ENCODE measurements around the gene NLRP6.
"Not testable (repeated sequence)": the region's sequence is repeated elsewhere in the genome, so short reads cannot be mapped to it uniquely, and the experiment has no call there.

The NLRP6 gene

DNA sequence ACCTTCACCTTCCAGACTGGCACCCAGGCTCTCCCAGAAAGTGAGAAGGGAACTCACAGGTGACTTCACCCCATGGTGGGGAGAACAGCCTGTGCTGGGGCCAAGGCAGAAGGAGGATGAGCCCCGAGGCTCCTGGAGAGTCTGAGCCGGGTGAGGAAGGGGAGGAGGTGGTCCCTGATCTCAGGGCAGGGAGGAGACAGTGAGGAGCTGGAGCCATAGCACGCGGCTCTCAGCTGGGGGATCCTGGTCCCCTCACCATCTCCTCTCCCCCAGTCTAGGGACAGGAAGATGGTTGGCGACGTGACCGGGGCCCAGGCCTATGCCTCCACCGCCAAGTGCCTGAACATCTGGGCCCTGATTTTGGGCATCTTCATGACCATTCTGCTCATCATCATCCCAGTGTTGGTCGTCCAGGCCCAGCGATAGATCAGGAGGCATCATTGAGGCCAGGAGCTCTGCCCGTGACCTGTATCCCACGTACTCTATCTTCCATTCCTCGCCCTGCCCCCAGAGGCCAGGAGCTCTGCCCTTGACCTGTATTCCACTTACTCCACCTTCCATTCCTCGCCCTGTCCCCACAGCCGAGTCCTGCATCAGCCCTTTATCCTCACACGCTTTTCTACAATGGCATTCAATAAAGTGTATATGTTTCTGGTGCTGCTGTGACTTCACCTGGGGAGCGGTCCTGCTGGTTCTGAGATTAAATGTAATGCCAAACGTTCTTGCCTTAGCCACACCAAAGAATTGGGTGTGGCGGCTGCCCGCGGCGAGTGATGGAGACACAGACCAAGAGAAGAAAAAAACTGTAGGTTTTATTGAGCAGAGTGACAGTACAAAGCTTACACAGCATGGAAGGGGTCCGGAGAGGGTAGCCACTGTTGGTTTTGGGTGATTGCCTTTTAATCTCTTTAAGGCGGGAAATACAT lies 30.8 kb downstream of the NLRP6 start:
- DNase-seq (ENCODE audit: low read depth), result not testable (repeated sequence)

DNA sequence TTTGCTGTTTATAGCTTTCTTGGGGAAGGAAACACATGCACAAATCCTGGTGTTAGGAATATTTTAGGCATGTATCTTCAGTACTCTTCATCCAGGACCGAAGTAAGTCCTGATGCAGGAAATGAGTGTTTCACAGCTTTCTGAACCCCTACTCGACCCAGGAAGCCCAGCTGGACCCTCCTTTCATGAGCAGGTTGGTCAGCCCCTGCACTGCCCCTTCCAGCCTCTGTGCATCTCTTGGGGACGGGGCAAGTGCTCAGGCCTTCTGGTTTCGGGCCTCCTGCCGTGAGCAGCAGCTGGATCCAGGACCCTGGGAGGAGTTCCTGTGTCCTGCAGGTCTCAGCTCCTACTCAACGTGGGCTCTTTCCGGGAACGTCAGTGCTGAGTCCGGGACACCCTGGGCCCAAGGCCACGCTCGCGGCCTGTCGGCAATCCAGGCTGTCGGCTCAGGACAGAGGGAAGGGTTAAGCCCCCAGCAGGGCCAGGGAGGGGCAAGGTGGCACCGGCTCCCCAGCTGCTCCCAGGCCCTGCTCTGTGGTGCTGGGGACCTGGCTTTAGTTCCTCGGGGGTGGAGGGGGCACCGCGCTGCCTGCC lies 31.9 kb downstream of the NLRP6 start:
- DNase-seq (ENCODE audit: low read depth), result not testable (repeated sequence)

DNA sequence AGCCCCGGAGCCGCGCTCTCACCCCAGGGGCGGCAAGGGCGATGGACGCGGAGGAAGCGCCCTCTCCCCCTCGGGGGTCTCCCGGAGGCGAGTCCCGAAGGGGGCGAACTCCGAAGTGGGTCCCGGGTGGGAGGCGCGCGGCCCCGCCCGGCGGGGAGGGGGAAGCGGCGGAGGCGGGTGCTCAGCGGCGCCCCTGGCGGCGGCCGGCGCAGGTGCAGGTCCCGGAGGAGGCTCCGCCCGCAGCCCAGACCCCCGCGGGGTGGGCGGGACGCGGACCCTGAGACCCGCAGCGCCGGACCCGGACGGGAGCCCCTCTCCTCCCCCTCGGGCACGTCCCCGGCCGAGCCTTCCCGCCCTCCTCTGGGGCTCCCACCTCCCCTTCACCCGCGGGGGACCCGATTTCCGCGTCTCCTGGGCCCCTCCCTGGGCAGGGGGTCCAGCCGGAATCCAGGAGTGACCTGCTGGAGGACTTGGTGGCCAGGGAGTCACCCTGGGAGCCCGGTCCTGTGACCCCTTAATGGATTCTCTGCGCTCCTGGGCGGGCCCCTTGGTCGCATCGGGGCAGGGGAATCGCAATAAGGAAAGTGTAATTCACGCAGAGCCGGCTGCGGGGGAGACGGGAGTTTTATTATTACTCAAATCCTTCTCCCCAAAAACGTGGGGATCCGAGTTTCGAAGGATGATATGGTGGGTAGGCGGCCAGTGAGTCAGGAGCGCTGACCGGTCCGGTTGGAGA lies 33.0 kb downstream of the NLRP6 start:
- not testable (repeated sequence) for DNase-seq (ENCODE audit: low read depth)

- no peak for DNase-seq (ENCODE audit: low read depth)
These were observed 34.0 kb downstream of the NLRP6 start for GRCh38 chr11:312092-312816.

GRCh38 chr11:313304-313786 lies 35.1 kb downstream of the NLRP6 start:
- DNase-seq (ENCODE audit: low read depth), result no peak

GRCh38 chr11:313787-314553 lies 35.8 kb downstream of the NLRP6 start, which contains the start of gene IFITM1:
Gene IFITM1 (plus strand): TSS chr11:314040. CDS start chr11:314171, 131 bp downstream.
- DNase-seq (ENCODE audit: low read depth), result no peak

- DNase-seq (ENCODE audit: low read depth), result not testable (repeated sequence)
These were observed 36.3 kb downstream of the NLRP6 start for GRCh38 chr11:314554-314875.

DNA sequence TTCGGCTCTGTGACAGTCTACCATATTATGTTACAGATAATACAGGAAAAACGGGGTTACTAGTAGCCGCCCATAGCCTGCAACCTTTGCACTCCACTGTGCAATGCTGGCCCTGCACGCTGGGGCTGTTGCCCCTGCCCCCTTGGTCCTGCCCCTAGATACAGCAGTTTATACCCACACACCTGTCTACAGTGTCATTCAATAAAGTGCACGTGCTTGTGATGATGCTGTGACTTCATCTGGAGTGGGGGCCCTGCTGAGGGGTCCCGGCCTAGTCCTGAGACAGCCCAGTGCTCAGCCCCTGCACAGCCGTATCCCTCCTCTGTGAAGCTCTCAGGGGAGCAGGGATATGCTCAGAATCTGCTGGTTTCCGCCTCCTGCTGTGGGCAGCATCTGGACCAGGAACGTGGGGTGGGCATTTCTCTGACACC lies 36.9 kb downstream of the NLRP6 start:
- no peak for DNase-seq (ENCODE audit: low read depth)

DNA sequence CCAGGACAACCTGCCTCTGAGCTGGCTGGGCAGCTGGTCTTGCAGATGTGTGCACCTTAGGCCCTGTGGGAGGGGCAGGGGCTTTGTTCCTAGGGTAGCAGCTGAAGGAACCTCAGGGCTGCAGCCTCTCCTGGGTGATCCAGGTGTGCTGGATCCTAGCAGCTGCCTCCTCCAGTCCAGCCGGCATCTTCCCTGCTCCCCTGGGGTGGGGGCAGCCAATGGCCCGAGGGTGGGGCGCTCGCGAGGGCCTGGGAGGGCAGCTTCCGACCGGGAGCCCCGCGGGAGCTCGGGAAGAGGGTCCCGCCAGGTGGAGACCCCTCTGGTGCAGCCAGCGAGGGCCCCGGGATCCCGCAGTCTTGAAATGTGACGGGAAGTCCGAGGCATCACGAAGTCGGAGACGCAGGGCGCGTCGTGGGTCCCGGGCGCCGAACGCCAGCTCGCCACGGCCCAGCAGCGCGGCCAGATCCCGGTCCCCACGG lies 37.3 kb downstream of the NLRP6 start:
- DNase-seq (ENCODE audit: low read depth), result no peak

- DNase-seq (ENCODE audit: low read depth), result no peak
These were observed 38.0 kb downstream of the NLRP6 start for GRCh38 chr11:316031-316701.

- DNase-seq (ENCODE audit: low read depth), result no peak
These were observed 38.7 kb downstream of the NLRP6 start for GRCh38 chr11:316891-317301.

GRCh38 chr11:317668-318404 lies 39.6 kb downstream of the NLRP6 start:
- not testable (repeated sequence) for DNase-seq (ENCODE audit: low read depth)

DNA sequence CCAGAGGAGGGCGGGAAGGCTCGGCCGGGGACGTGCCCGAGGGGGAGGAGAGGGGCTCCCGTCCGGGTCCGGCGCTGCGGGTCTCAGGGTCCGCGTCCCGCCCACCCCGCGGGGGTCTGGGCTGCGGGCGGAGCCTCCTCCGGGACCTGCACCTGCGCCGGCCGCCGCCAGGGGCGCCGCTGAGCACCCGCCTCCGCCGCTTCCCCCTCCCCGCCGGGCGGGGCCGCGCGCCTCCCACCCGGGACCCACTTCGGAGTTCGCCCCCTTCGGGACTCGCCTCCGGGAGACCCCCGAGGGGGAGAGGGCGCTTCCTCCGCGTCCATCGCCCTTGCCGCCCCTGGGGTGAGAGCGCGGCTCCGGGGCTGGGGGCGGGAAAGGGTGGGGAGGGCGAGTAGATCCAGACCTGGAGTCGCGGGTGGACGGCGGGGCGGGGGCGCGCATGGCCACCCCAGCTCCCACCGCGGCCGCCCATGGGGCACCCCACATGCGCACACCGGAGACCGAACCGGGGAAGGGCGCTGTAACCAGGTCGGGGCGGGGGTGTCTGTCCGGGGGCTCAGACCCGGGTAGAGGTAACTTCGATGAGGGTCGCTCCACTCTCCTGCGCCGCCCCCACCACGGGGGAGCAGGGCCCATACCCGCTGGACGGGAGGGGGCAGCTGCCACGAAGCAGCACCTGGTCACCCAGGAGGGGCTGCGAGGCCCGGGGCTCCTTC lies 40.4 kb downstream of the NLRP6 start:
- not testable (repeated sequence) for DNase-seq (ENCODE audit: low read depth)

GRCh38 chr11:319121-319887 lies 41.1 kb downstream of the NLRP6 start:
- not testable (repeated sequence) for DNase-seq (ENCODE audit: low read depth)

DNA sequence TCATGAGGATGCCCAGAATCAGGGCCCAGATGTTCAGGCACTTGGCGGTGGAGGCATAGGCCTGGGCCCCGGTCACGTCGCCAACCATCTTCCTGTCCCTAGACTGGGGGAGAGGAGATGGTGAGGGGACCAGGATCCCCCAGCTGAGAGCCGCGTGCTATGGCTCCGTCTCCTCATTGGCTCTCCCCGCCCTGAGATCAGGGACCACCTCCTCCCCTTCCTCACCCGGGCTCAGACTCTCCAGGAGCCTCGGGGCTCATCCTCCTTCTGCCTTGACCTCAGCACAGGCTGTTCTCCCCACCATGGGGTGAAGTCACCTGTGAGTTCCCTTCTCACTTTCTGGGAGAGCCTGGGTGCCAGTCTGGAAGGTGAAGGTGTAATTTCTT lies 41.7 kb downstream of the NLRP6 start:
- DNase-seq (ENCODE audit: low read depth), result not testable (repeated sequence)

GRCh38 chr11:324156-324555 lies 45.9 kb downstream of the NLRP6 start:
- no peak for DNase-seq (ENCODE audit: low read depth)

DNA sequence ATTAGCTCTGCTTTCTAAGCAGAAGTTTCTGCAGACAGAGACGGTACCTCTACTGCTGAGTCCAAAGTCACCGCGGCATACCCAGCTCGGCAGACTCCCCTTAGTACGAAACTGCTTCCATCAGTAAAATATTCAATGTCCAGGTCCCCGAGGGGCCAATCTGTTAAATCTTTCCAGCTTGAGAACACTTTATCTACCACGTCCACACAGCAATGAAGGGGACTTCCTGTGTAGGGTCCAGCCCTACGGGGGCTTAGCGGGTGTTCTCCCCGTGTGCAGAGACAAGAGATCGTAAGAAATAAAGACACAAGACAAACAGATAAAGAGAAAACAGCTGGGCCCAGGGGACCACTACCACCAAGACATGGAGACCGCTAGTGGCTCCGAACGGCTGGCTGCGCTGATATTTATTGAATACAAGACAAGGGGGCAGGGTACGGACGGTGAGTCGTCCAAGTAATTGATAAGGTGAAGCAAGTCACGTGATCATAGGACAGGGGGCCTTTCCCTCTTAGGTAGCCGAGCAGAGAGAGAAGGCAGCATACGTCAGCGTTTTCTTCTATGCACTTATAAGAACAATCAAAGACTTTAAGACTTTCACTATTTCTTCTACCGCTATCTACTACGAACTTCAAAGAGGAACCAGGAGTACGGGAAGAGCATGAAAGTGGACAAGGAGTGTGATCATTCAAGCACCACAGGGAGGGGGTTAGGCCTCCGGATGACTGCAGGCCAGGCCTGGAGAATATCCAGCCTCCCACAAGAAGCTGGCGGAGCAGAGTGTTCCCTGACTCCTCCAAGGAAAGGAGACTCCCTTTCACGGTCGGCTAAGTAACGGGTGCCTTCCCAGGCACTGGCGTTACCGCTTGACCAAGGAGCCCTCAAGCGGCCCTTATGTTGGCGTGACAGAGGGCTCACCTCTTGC lies 46.6 kb downstream of the NLRP6 start:
- not testable (repeated sequence) for DNase-seq (ENCODE audit: low read depth)
